Measurements from ENCODE around the gene TMC1. TPM values are rescaled to one million over a fixed set of nuclear protein-coding genes. Genes with fewer than 3 reads are reported as not detected.
A peak's percentile ranks its signal among the peaks of the same experiment; 100 is the strongest.
"Not testable (repeated sequence)": the region's sequence is repeated elsewhere in the genome, so short reads cannot be mapped to it uniquely, and the experiment has no call there.

TMC1 gene
- total and polyA plus RNA-seq, 5 experiments from 2014 or later, result not detected

- peaks cover 0 to 19% (median 0%) of the 10 kb centered on the region in 3 donors for H3K36me3 Mint-ChIP-seq
- no peak overlapping the region for H3K27ac Mint-ChIP-seq
- no peak for ATAC-seq
- no peak for DNase-seq
- POLR2A ChIA-PET, result no interaction called here
- peaks cover 0 to 13% (median 7%) of the 10 kb centered on the region in 5 donors for H3K27me3 Mint-ChIP-seq
- H3K4me1 Mint-ChIP-seq, result no peaks in the 10 kb centered on the region
- peaks cover 5 to 43% (median 26%) of the 10 kb centered on the region in 9 donors for H3K9me3 Mint-ChIP-seq
- H3K4me3 Mint-ChIP-seq, result no peak overlapping the region
Observed at GRCh38 chr9:72843520-72844439, 322.4 kb downstream of the TMC1 start.

- Mint-ChIP-seq H3K4me3 (no peak overlapping the region), H3K9me3 (peaks cover 5 to 46% (median 26%) of the 10 kb centered on the region in 9 donors), H3K4me1 (no peaks in the 10 kb centered on the region), H3K27ac (no peak overlapping the region), H3K36me3 (peaks cover 0 to 20% (median 0%) of the 10 kb centered on the region in 3 donors), H3K27me3 (peaks cover 0 to 13% (median 11%) of the 10 kb centered on the region in 5 donors)
- DNase-seq (no peak), ATAC-seq (no peak)
- POLR2A ChIA-PET, result no interaction called here
Observed at GRCh38 chr9:72844440-72844768, 323.0 kb downstream of the TMC1 start.

GRCh38 chr9:72845052-72845451, 323.6 kb downstream of the TMC1 start:
- POLR2A ChIA-PET, H3K4me1 Mint-ChIP-seq, ATAC-seq, DNase-seq, H3K4me3 Mint-ChIP-seq, H3K27ac Mint-ChIP-seq: not testable (repeated sequence)
- peaks cover 0 to 20% (median 0%) of the 10 kb centered on the region in 3 donors for H3K36me3 Mint-ChIP-seq
- H3K9me3 Mint-ChIP-seq, result peaks cover 5 to 46% (median 26%) of the 10 kb centered on the region in 9 donors
- peaks cover 0 to 13% (median 11%) of the 10 kb centered on the region in 5 donors for H3K27me3 Mint-ChIP-seq

- H3K4me1 Mint-ChIP-seq, ATAC-seq, H3K4me3 Mint-ChIP-seq, H3K27ac Mint-ChIP-seq, DNase-seq, H3K36me3 Mint-ChIP-seq, POLR2A ChIA-PET: not testable (repeated sequence)
- H3K27me3 Mint-ChIP-seq, result peaks cover 0 to 13% (median 11%) of the 10 kb centered on the region in 5 donors
- peaks cover 4 to 27% (median 20%) of the 10 kb centered on the region in 9 donors for H3K9me3 Mint-ChIP-seq
Observed at GRCh38 chr9:72850209-72850608, 328.8 kb downstream of the TMC1 start.

- no peaks in the 10 kb centered on the region for H3K4me1 Mint-ChIP-seq
- POLR2A ChIA-PET, result no interaction called here
- H3K9me3 Mint-ChIP-seq, result peaks cover 0 to 5% (median 0%) of the 10 kb centered on the region in 9 donors
- H3K27me3 Mint-ChIP-seq, result peaks cover 0 to 2% (median 0%) of the 10 kb centered on the region in 5 donors
- no peak overlapping the region for H3K4me3 Mint-ChIP-seq
- no peak for ATAC-seq
- no peak for DNase-seq
- no peak overlapping the region for H3K27ac Mint-ChIP-seq
- no peaks in the 10 kb centered on the region for H3K36me3 Mint-ChIP-seq
Observed at GRCh38 chr9:72855321-72855720, 333.9 kb downstream of the TMC1 start.

GRCh38 chr9:72855890-72856523, 334.6 kb downstream of the TMC1 start:
- Mint-ChIP-seq H3K4me1 (no peaks in the 10 kb centered on the region), H3K9me3 (peaks cover 0 to 5% (median 0%) of the 10 kb centered on the region in 9 donors), H3K36me3 (no peaks in the 10 kb centered on the region), H3K27ac (no peak overlapping the region), H3K27me3 (peaks cover 0 to 2% (median 0%) of the 10 kb centered on the region in 5 donors), H3K4me3 (no peak overlapping the region)
- ATAC-seq, result no peak
- no peak for DNase-seq
- POLR2A ChIA-PET, result no interaction called here

GRCh38 chr9:72856972-72857623, 335.7 kb downstream of the TMC1 start:
- DNase-seq, result peak in 2 of 10 donors; percentile 4 to 8
- Mint-ChIP-seq H3K36me3 (no peaks in the 10 kb centered on the region), H3K4me3 (no peak overlapping the region), H3K27me3 (peaks cover 0 to 2% (median 0%) of the 10 kb centered on the region in 5 donors), H3K9me3 (no peaks in the 10 kb centered on the region), H3K27ac (no peak overlapping the region), H3K4me1 (no peaks in the 10 kb centered on the region)
- POLR2A ChIA-PET, result no interaction called here
- ATAC-seq, result no peak

GRCh38 chr9:72857624-72857996, 336.2 kb downstream of the TMC1 start:
- Mint-ChIP-seq H3K27me3 (peaks cover 0 to 2% (median 0%) of the 10 kb centered on the region in 5 donors), H3K27ac (no peak overlapping the region), H3K36me3 (no peaks in the 10 kb centered on the region), H3K4me1 (peaks cover 0 to 2% (median 0%) of the 10 kb centered on the region in 4 donors), H3K4me3 (no peak overlapping the region), H3K9me3 (no peaks in the 10 kb centered on the region)
- ATAC-seq, result no peak
- no peak for DNase-seq
- POLR2A ChIA-PET, result no interaction called here

GRCh38 chr9:72858089-72858912, 336.9 kb downstream of the TMC1 start:
- no peak for DNase-seq
- H3K4me1 Mint-ChIP-seq, result peaks cover 0 to 2% (median 0%) of the 10 kb centered on the region in 4 donors
- H3K4me3 Mint-ChIP-seq, result no peak overlapping the region
- H3K36me3 Mint-ChIP-seq, result no peaks in the 10 kb centered on the region
- no peak for ATAC-seq
- peaks cover 0 to 2% (median 0%) of the 10 kb centered on the region in 5 donors for H3K27me3 Mint-ChIP-seq
- no peaks in the 10 kb centered on the region for H3K9me3 Mint-ChIP-seq
- POLR2A ChIA-PET, result no interaction called here
- no peak overlapping the region for H3K27ac Mint-ChIP-seq

- ATAC-seq, H3K4me1 Mint-ChIP-seq, H3K27me3 Mint-ChIP-seq, H3K36me3 Mint-ChIP-seq, DNase-seq, H3K4me3 Mint-ChIP-seq, POLR2A ChIA-PET, H3K9me3 Mint-ChIP-seq, H3K27ac Mint-ChIP-seq: not testable (repeated sequence)
Observed at GRCh38 chr9:72862788-72863187, 341.4 kb downstream of the TMC1 start.

GRCh38 chr9:72863456-72864094, 342.2 kb downstream of the TMC1 start:
- Mint-ChIP-seq H3K36me3 (peaks cover 0 to 5% (median 0%) of the 10 kb centered on the region in 3 donors), H3K4me1 (peaks cover 0 to 5% (median 0%) of the 10 kb centered on the region in 4 donors), H3K9me3 (peaks cover 0 to 13% (median 0%) of the 10 kb centered on the region in 9 donors), H3K27ac (no peak overlapping the region), H3K27me3 (peaks cover 0 to 10% (median 2%) of the 10 kb centered on the region in 5 donors), H3K4me3 (no peak overlapping the region)
- ATAC-seq, result no peak
- POLR2A ChIA-PET, result no interaction called here
- DNase-seq, result no peak

- no peak overlapping the region for H3K4me3 Mint-ChIP-seq
Observed at GRCh38 chr9:72864327-72864726, 342.9 kb downstream of the TMC1 start.

More at GRCh38 chr9:72864327-72864726, 342.9 kb downstream of the TMC1 start:
- POLR2A ChIA-PET, result no interaction called here
- no peak overlapping the region for H3K27ac Mint-ChIP-seq
- H3K4me1 Mint-ChIP-seq, result peaks cover 0 to 5% (median 0%) of the 10 kb centered on the region in 4 donors
- ATAC-seq, result no peak
- H3K36me3 Mint-ChIP-seq, result peaks cover 0 to 5% (median 0%) of the 10 kb centered on the region in 3 donors
- H3K27me3 Mint-ChIP-seq, result peaks cover 0 to 11% (median 4%) of the 10 kb centered on the region in 5 donors
- H3K9me3 Mint-ChIP-seq, result peaks cover 0 to 13% (median 0%) of the 10 kb centered on the region in 9 donors
- DNase-seq, result no peak

All from naive thymus-derived CD8-positive, alpha-beta T cell (primary cell).